Right renal pelvis (tissue), 4 donors: ENCODE measurements around the gene CACNA1I. TPM values are rescaled to one million over a fixed set of nuclear protein-coding genes. Genes with fewer than 3 reads are reported as not detected.

Source experiments
- DNase-seq, 4 donors: peaks; one replicate each; pipeline ENCODE4 v3.0.0-alpha.2; 2013; ENCODE audit warnings: low read depth in 4 of 4, low spot score in 3 of 4, missing footprints in 1 of 4
- polyA plus RNA-seq, 4 donors: library from polyadenylated mRNA; unstranded; fragments of 120-200 nt; gene quantifications; one replicate each; pipeline ENCODE4 v1.2.1, GENCODE V29; 2013; ENCODE audit not compliant: insufficient read length in 4 of 4

Gene CACNA1I
- polyA plus RNA-seq, 4 donors = 0.03 to 0.08 (median 0.06) TPM

GRCh38 chr22:39686776-39687525, 116.4 kb downstream of the CACNA1I start:
- no peak for DNase-seq

GRCh38 chr22:39688186-39688785, 117.7 kb downstream of the CACNA1I start:
- DNase-seq = no peak

GRCh38 chr22:39689421-39689820, 118.9 kb downstream of the CACNA1I start:
- no peak for DNase-seq

- DNase-seq = no peak
These were observed 120.5 kb downstream of the CACNA1I start for GRCh38 chr22:39690881-39691605.

- DNase-seq = no peak
These were observed 123.5 kb downstream of the CACNA1I start for GRCh38 chr22:39693943-39694500.

- no peak for DNase-seq
These were observed 127.4 kb downstream of the CACNA1I start for GRCh38 chr22:39697790-39698430.

GRCh38 chr22:39699631-39700360, 129.2 kb downstream of the CACNA1I start:
- no peak for DNase-seq

- no peak for DNase-seq
These were observed 130.0 kb downstream of the CACNA1I start for GRCh38 chr22:39700565-39700964.

- no peak for DNase-seq
These were observed 132.5 kb downstream of the CACNA1I start for GRCh38 chr22:39703091-39703490.

GRCh38 chr22:39703928-39704639, 133.5 kb downstream of the CACNA1I start:
- peak; percentile 56 to 78 (median 66) for DNase-seq

- no peak for DNase-seq
These were observed 134.8 kb downstream of the CACNA1I start for GRCh38 chr22:39705386-39705785.

- DNase-seq = no peak
These were observed 136.0 kb downstream of the CACNA1I start for GRCh38 chr22:39706376-39707140.

- DNase-seq = no peak
These were observed 136.8 kb downstream of the CACNA1I start for GRCh38 chr22:39707351-39707750.

- no peak for DNase-seq
These were observed 137.3 kb downstream of the CACNA1I start for GRCh38 chr22:39707816-39708215.

- DNase-seq = no peak
These were observed 140.0 kb downstream of the CACNA1I start for GRCh38 chr22:39710380-39711150.

GRCh38 chr22:39712081-39712480, 141.5 kb downstream of the CACNA1I start:
- no peak for DNase-seq

- no peak for DNase-seq
These were observed 142.4 kb downstream of the CACNA1I start for GRCh38 chr22:39712751-39713525.
